CD14-positive monocyte (primary cell): ENCODE measurements around the gene ARHGEF16. TPM values are rescaled to one million over a fixed set of nuclear protein-coding genes. Genes with fewer than 3 reads are reported as not detected.

Experiments used
- DNase-seq, 3 donors: peaks; one replicate each; pipeline ENCODE4 v3.0.0-alpha.2; 2011 to 2022
- H2AFZ ChIP-seq: 2 replicates; pipeline ENCODE4 v1.6.0; 2012; ENCODE audit warnings: mild to moderate bottlenecking, low read depth, low read length, inconsistent platforms; ENCODE audit not compliant: insufficient read depth, poor library complexity, severe bottlenecking
- H3K27ac ChIP-seq, 2 donors: 1 replicate in 1 of 2; 2 replicates in 1 of 2; pipeline ENCODE4 v1.5.1; 2012 to 2013; ENCODE audit warnings: low read length in 2 of 2, control low read depth in 1 of 2, inconsistent platforms in 1 of 2, low read depth in 1 of 2, mild to moderate bottlenecking in 1 of 2
- H3K27me3 ChIP-seq, 2 donors: one replicate each; pipeline versions ENCODE4 v1.6.0 to v1.6.1; 2011 to 2013; ENCODE audit warnings: low read length in 2 of 2; ENCODE audit not compliant: control insufficient read depth in 2 of 2, insufficient read depth in 2 of 2
- H3K36me3 ChIP-seq, 2 donors: replicated peaks in 1 of 2; 1 replicate in 1 of 2; 2 replicates in 1 of 2; pipeline versions ENCODE4 v1.5.1 to v1.6.1; 2012 to 2013; ENCODE audit warnings: low read length in 2 of 2, control low read depth in 1 of 2, inconsistent platforms in 1 of 2, mild to moderate bottlenecking in 1 of 2; ENCODE audit not compliant: insufficient read depth in 2 of 2, control insufficient read depth in 1 of 2
- H3K4me1 ChIP-seq, 2 donors: 1 replicate in 1 of 2; 2 replicates in 1 of 2; pipeline versions ENCODE4 v1.5.1 to v1.6.1; 2012 to 2013; ENCODE audit warnings: low read length in 2 of 2, control low read depth in 1 of 2, inconsistent platforms in 1 of 2, mild to moderate bottlenecking in 1 of 2, moderate library complexity in 1 of 2; ENCODE audit not compliant: insufficient read depth in 2 of 2, control insufficient read depth in 1 of 2
- H3K4me2 ChIP-seq: replicated peaks from 2 replicates; pipeline ENCODE3; 2012; ENCODE audit warnings: low read length, moderate library complexity, mild to moderate bottlenecking; ENCODE audit not compliant: poor library complexity, severe bottlenecking; ENCODE audit errors: extremely low read depth
- H3K4me3 ChIP-seq, 3 experiments: fragments of 200-600 bp in 1 of 3; sonication (generic) in 1 of 3; replicated peaks in 1 of 3; 1 replicate in 2 of 3; 2 replicates in 1 of 3; pipeline ENCODE4 v1.5.1; 2011 to 2013; ENCODE audit warnings: low read length in 3 of 3, mild to moderate bottlenecking in 3 of 3, control low read depth in 2 of 3, low read depth in 2 of 3, inconsistent platforms in 1 of 3, moderate library complexity in 1 of 3
- H3K79me2 ChIP-seq: 2 replicates; pipeline ENCODE4 v1.6.0; 2012; ENCODE audit warnings: mild to moderate bottlenecking, control low read depth, inconsistent platforms, low read length, moderate library complexity; ENCODE audit not compliant: insufficient read depth
- H3K9ac ChIP-seq: 2 replicates; pipeline ENCODE4 v1.6.0; 2017; ENCODE audit warnings: low read length, mild to moderate bottlenecking; ENCODE audit not compliant: insufficient read depth, poor library complexity, severe bottlenecking
- H3K9me3 ChIP-seq, 2 donors: replicated peaks in 1 of 2; 1 replicate in 1 of 2; 2 replicates in 1 of 2; pipeline versions ENCODE4 v1.5.1 to v1.6.1; 2012 to 2013; ENCODE audit warnings: low read length in 2 of 2, control low read depth in 1 of 2; ENCODE audit not compliant: control insufficient read depth in 1 of 2, insufficient read depth in 1 of 2
- H4K20me1 ChIP-seq: 2 replicates; pipeline ENCODE4 v1.6.0; 2012; ENCODE audit warnings: mild to moderate bottlenecking, low read length, control low read depth, moderate library complexity; ENCODE audit not compliant: insufficient read depth
- H3K27ac Mint-ChIP-seq, 7 donors: one replicate each; pipeline ENCODE4 v1.8.0; 2020; ENCODE audit warnings: mild to moderate bottlenecking in 7 of 7, mixed read lengths in 7 of 7, moderate library complexity in 6 of 7, inconsistent platforms in 2 of 7
- H3K27me3 Mint-ChIP-seq, 3 donors: one replicate each; pipeline ENCODE4 v1.8.0; 2021 to 2022; ENCODE audit warnings: low read depth in 3 of 3, mild to moderate bottlenecking in 3 of 3, mixed read lengths in 3 of 3, moderate library complexity in 3 of 3, inconsistent platforms in 1 of 3
- H3K36me3 Mint-ChIP-seq, 2 donors: one replicate each; pipeline ENCODE4 v1.8.0; 2020; ENCODE audit warnings: mixed read lengths in 2 of 2, inconsistent platforms in 1 of 2, mild to moderate bottlenecking in 1 of 2
- H3K4me1 Mint-ChIP-seq: one replicate; pipeline ENCODE4 v1.8.0; 2020; ENCODE audit warnings: mild to moderate bottlenecking, mixed read lengths
- H3K4me3 Mint-ChIP-seq, 2 donors: one replicate each; pipeline ENCODE4 v1.8.0; 2020; ENCODE audit warnings: mild to moderate bottlenecking in 2 of 2, mixed read lengths in 2 of 2, moderate library complexity in 1 of 2
- H3K9me3 Mint-ChIP-seq, 7 donors: one replicate each; pipeline ENCODE4 v1.8.0; 2020 to 2022; ENCODE audit warnings: mixed read lengths in 7 of 7, mild to moderate bottlenecking in 6 of 7, moderate library complexity in 6 of 7, inconsistent platforms in 2 of 7
- WGBS: methylation state at CpG from one replicate; pipeline ENCODE4 v1.1.5; 2013; ENCODE audit warnings: missing lambda C conversion rate; ENCODE audit not compliant: insufficient coverage; 5-methylcytosine and 5-hydroxymethylcytosine counted together
- intact Hi-C, 2 donors: fragments of 100-400 bp; cut with micrococcal nuclease; formaldehyde crosslinking; loops; one replicate each; pipeline versions ENCODE4 v1.15.0 to v1.15.1; 2023
- polyA plus RNA-seq, 3 donors: library from polyadenylated mRNA; depleted of rRNA in 1 of 3; unstranded in 2 of 3; stranded (reverse) in 1 of 3; fragments of 300-500 nt in 2 of 3; fragments of >200 nt in 1 of 3; fragmentation: Illumina TruSeq in 2 of 3; gene quantifications; 1 replicate in 2 of 3; 2 replicates in 1 of 3; pipeline ENCODE4 v1.2.3, GENCODE V29; 2012 to 2021
- TF ChIP-seq, protein P1 (sequence below): fragments of 200-600 bp; IDR thresholded peaks from one replicate; pipeline ENCODE4 v1.8.0; 2022; ENCODE audit warnings: antibody characterized with exemption, mild to moderate bottlenecking

The ARHGEF16 gene
- polyA plus RNA-seq, 3 donors: not detected

DNA sequence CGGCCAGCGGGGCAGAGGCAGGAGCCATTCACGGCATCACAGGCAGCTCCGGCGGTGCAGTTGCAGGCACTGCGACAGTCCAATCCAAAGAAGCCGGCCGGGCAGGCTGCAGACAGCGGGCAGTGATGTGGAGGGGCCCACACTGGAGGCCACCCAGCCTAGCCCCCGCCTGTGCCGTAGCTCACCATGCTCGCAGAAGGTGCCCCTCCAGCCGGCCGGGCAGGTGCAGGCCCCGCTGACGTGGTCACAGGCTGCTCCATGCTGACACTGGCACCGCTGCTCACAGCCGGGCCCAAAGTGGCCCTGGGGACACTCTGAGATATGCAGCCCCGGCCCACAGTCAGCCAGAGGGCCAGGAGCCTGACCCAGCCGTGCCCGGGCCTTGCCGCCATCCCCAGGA is 45.1 kb downstream of the ARHGEF16 start:
- no peak overlapping the region for H3K4me3 Mint-ChIP-seq
- no peaks in the 10 kb centered on the region for H3K4me1 Mint-ChIP-seq
- Histone ChIP-seq H3K4me3 (no peak overlapping the region), H3K4me1 (no peaks in the 10 kb centered on the region), H3K27ac (no peak overlapping the region), H3K36me3 (no peaks in the 10 kb centered on the region), H3K4me2 (no peak overlapping the region), H3K9me3 (no peaks in the 10 kb centered on the region), H3K79me2 (no peaks in the 10 kb centered on the region), H4K20me1 (no peaks in the 10 kb centered on the region), H3K27me3 (no peaks in the 10 kb centered on the region), H2AFZ (no peak overlapping the region), H3K9ac (no peak overlapping the region)
- 91% methylated on average over 22 of the region's 22 CpGs for WGBS
- H3K27ac Mint-ChIP-seq: no peak overlapping the region
- TF ChIP-seq, protein P1, sequence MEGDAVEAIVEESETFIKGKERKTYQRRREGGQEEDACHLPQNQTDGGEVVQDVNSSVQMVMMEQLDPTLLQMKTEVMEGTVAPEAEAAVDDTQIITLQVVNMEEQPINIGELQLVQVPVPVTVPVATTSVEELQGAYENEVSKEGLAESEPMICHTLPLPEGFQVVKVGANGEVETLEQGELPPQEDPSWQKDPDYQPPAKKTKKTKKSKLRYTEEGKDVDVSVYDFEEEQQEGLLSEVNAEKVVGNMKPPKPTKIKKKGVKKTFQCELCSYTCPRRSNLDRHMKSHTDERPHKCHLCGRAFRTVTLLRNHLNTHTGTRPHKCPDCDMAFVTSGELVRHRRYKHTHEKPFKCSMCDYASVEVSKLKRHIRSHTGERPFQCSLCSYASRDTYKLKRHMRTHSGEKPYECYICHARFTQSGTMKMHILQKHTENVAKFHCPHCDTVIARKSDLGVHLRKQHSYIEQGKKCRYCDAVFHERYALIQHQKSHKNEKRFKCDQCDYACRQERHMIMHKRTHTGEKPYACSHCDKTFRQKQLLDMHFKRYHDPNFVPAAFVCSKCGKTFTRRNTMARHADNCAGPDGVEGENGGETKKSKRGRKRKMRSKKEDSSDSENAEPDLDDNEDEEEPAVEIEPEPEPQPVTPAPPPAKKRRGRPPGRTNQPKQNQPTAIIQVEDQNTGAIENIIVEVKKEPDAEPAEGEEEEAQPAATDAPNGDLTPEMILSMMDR: no peak
- peaks cover 0 to 2% of the 10 kb centered on the region in 2 donors for H3K36me3 Mint-ChIP-seq
- H3K27me3 Mint-ChIP-seq: peaks cover 0 to 1% (median 0%) of the 10 kb centered on the region in 3 donors
- intact Hi-C loops: loop anchor here in 1 of 2 donors (10.0 kb wide), 1 partner anchor 225 kb away; no protein-coding TSS in a partner anchor
- no peak for DNase-seq
- H3K9me3 Mint-ChIP-seq: peaks cover 0 to 2% (median 0%) of the 10 kb centered on the region in 7 donors

DNA sequence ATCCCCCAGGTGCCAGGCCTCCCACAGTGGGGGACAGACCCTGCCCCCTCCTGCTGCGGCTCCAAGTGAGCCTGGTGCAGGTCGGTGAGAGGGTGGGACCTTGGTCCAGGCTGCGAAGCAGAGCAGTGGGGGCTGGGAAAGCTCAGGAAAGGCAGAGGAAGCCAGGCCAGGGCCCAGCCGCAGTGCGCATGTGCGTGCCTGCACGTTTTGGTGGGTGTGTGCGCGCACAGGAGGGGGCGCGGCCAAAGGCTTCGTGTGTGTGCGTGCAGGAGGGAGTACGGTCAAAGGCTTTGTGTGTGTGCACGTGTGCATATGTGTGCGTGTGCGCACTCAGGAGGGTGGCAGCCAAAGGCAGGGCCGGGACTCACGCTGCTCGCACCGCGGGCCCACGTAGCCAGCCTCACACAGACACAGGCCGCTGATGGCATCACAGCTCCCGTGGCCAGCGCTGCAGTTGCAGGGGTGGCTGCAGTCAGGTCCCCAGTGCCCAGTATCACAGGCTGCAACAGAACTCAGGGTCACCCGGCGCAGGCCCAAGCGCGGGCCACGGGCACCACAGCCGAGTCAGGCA is 45.9 kb downstream of the ARHGEF16 start:
- Histone ChIP-seq H3K36me3 (no peaks in the 10 kb centered on the region), H4K20me1 (no peaks in the 10 kb centered on the region), H3K27ac (no peak overlapping the region), H3K79me2 (no peaks in the 10 kb centered on the region), H3K4me2 (no peak overlapping the region), H2AFZ (no peak overlapping the region), H3K4me3 (no peak overlapping the region), H3K27me3 (no peaks in the 10 kb centered on the region), H3K4me1 (no peaks in the 10 kb centered on the region), H3K9me3 (no peaks in the 10 kb centered on the region), H3K9ac (no peak overlapping the region)
- no peak for DNase-seq
- WGBS: 96% methylated on average over 32 of the region's 32 CpGs
- no peaks in the 10 kb centered on the region for H3K4me1 Mint-ChIP-seq
- TF ChIP-seq, protein P1: no peak
- H3K4me3 Mint-ChIP-seq: no peak overlapping the region
- H3K9me3 Mint-ChIP-seq: peaks cover 0 to 2% (median 0%) of the 10 kb centered on the region in 7 donors
- intact Hi-C loops: no loop called here
- no peak overlapping the region for H3K27ac Mint-ChIP-seq
- peaks cover 0 to 1% (median under 1%) of the 10 kb centered on the region in 3 donors for H3K27me3 Mint-ChIP-seq
- H3K36me3 Mint-ChIP-seq: peaks cover 0 to 2% of the 10 kb centered on the region in 2 donors
